CD4-positive, alpha-beta T cell treated with Interferon alpha-2 for 1 hour (primary cell): Measurements from ENCODE around the gene SLC6A12.
"Not testable (repeated sequence)": the region's sequence is repeated elsewhere in the genome, so short reads cannot be mapped to it uniquely, and the experiment has no call there.

Experiments
- DNase-seq, 2 donors: peaks; one replicate each; pipeline ENCODE4 v3.0.0-alpha.2; 2020 to 2022

SLC6A12 gene

GRCh38 chr12:214003-214741, at the start of gene SLC6A12:
Gene SLC6A12 (minus strand): TSS chr12:214157. CDS start chr12:209986, 4,171 bp downstream.
- no peak for DNase-seq

- DNase-seq = no peak
These were observed 49.6 kb upstream of the SLC6A12 start for GRCh38 chr12:263574-263973.

- DNase-seq = no peak
These were observed 48.9 kb upstream of the SLC6A12 start, which contains the start of gene SLC6A13 for GRCh38 chr12:262817-263216. Gene SLC6A13 (minus strand): TSS chr12:262836. CDS start chr12:260052, 2,784 bp downstream.

- DNase-seq = no peak
These were observed 48.2 kb upstream of the SLC6A12 start for GRCh38 chr12:262113-262512.

GRCh38 chr12:257521-258321, 43.8 kb upstream of the SLC6A12 start:
- DNase-seq = no peak

- no peak for DNase-seq
These were observed 43.0 kb upstream of the SLC6A12 start for GRCh38 chr12:256958-257357.

GRCh38 chr12:256225-256624, 42.3 kb upstream of the SLC6A12 start:
- no peak for DNase-seq

GRCh38 chr12:254912-255311, 41.0 kb upstream of the SLC6A12 start:
- DNase-seq = no peak

- no peak for DNase-seq
These were observed 40.1 kb upstream of the SLC6A12 start for GRCh38 chr12:254039-254438.

- no peak for DNase-seq
These were observed 39.3 kb upstream of the SLC6A12 start for GRCh38 chr12:253116-253831.

GRCh38 chr12:252636-253035, 38.7 kb upstream of the SLC6A12 start:
- no peak for DNase-seq

- no peak for DNase-seq
These were observed 33.3 kb upstream of the SLC6A12 start for GRCh38 chr12:247271-247670.

- no peak for DNase-seq
These were observed 29.4 kb upstream of the SLC6A12 start for GRCh38 chr12:243381-243780.

GRCh38 chr12:242496-242895, 28.5 kb upstream of the SLC6A12 start:
- no peak for DNase-seq

GRCh38 chr12:241266-241665, 27.3 kb upstream of the SLC6A12 start:
- DNase-seq = no peak

GRCh38 chr12:240566-240965, 26.6 kb upstream of the SLC6A12 start:
- DNase-seq = no peak

- no peak for DNase-seq
These were observed 24.9 kb upstream of the SLC6A12 start for GRCh38 chr12:238736-239398.

- DNase-seq = no peak
These were observed 24.2 kb upstream of the SLC6A12 start for GRCh38 chr12:238116-238515.

GRCh38 chr12:237026-237815, 23.3 kb upstream of the SLC6A12 start:
- DNase-seq = no peak

- no peak for DNase-seq
These were observed 22.5 kb upstream of the SLC6A12 start for GRCh38 chr12:236445-236844.

- not testable (repeated sequence) for DNase-seq
These were observed 22.0 kb upstream of the SLC6A12 start for GRCh38 chr12:235967-236366.

- DNase-seq = no peak
These were observed 21.0 kb upstream of the SLC6A12 start for GRCh38 chr12:234891-235415.
